Stomach (tissue), 4 donors: ENCODE measurements around the gene SLC24A1.

Experiments used
- CTCF ChIP-seq, 7 experiments: fragments of 450-650 bp in 4 of 7; fragments of 200-600 bp in 3 of 7; sonication (generic) in 3 of 7; IDR thresholded peaks; one replicate each; pipeline ENCODE4 v1.5.1; 2016 to 2019; ENCODE audit warnings: antibody characterized with exemption in 7 of 7, control low read depth in 2 of 7, mild to moderate bottlenecking in 1 of 7
- POLR2A ChIP-seq, 4 donors: fragments of 450-650 bp; IDR thresholded peaks; one replicate each; pipeline ENCODE4 v1.6.1; 2016; ENCODE audit warnings: antibody characterized with exemption in 4 of 4, control low read depth in 2 of 4, mild to moderate bottlenecking in 1 of 4, moderate library complexity in 1 of 4
- POLR2AphosphoS5 ChIP-seq, 3 donors: sonication (generic); formaldehyde crosslinking; IDR thresholded peaks; one replicate each; pipeline ENCODE4 v1.6.1; 2016; ENCODE audit warnings: antibody characterized with exemption in 3 of 3

- TF ChIP-seq CTCF (IDR thresholded peaks at IDR 0.05) (no peak), POLR2A (IDR thresholded peaks at IDR 0.05) (no peak), POLR2AphosphoS5 (IDR thresholded peaks at IDR 0.05) (no peak)
Observed at GRCh38 chr15:65651831-65652749, 30.4 kb downstream of the SLC24A1 start.
